HepG2 (cell line): Measurements from ENCODE around the gene RSPH4A. TPM values are rescaled to one million over a fixed set of nuclear protein-coding genes. Genes with fewer than 3 reads are reported as not detected.
A peak's percentile ranks its signal among the peaks of the same experiment; 100 is the strongest.

ENCODE experiments used
- DNMT1 ChIP-seq: sonication (generic); formaldehyde crosslinking; IDR thresholded peaks from 2 replicates; pipeline ENCODE4 v1.5.1; 2020; ENCODE audit warnings: mild to moderate bottlenecking, missing genetic modification reagents
- EZH2 ChIP-seq: conservative IDR thresholded peaks from 2 replicates; pipeline ENCODE4 v1.6.1; 2012; ENCODE audit warnings: mild to moderate bottlenecking, low read depth, low read length, moderate library complexity
- GABPB1 ChIP-seq: IDR thresholded peaks from 2 replicates; pipeline ENCODE4 v1.6.1; 2016; ENCODE audit warnings: mild to moderate bottlenecking, missing genetic modification reagents, moderate library complexity, missing compliant biosample characterization
- HOXA7 ChIP-seq: sonication (generic); formaldehyde crosslinking; IDR thresholded peaks from 2 replicates; pipeline ENCODE4 v1.8.1; 2022; ENCODE audit warnings: mild to moderate bottlenecking, missing genetic modification reagents, moderate library complexity
- JUN ChIP-seq: sonication (generic); formaldehyde crosslinking; IDR thresholded peaks from 2 replicates; pipeline ENCODE4 v1.4.0; 2020; ENCODE audit warnings: mild to moderate bottlenecking, missing genetic modification reagents
- JUNB ChIP-seq: sonication (generic); formaldehyde crosslinking; IDR thresholded peaks from 2 replicates; pipeline ENCODE4 v1.8.0; 2022; ENCODE audit warnings: missing genetic modification reagents, mild to moderate bottlenecking, borderline replicate concordance
- KDM5A ChIP-seq: fragments of 200-600 bp; sonication (generic); IDR thresholded peaks from 2 replicates; pipeline ENCODE4 v1.7.0; 2018; ENCODE audit warnings: antibody characterized with exemption, mild to moderate bottlenecking, low read length, borderline replicate concordance
- MAFF ChIP-seq: IDR thresholded peaks from 2 replicates; pipeline ENCODE4 v1.6.1; 2011; ENCODE audit warnings: low read depth, low read length, improper control_type of control experiment
- MED8 ChIP-seq: sonication (generic); formaldehyde crosslinking; IDR thresholded peaks from 2 replicates; pipeline ENCODE4 v1.8.1; 2023; ENCODE audit warnings: mild to moderate bottlenecking, missing genetic modification reagents; ENCODE audit not compliant: insufficient replicate concordance
- MEIS2 ChIP-seq: sonication (generic); formaldehyde crosslinking; IDR thresholded peaks from 2 replicates; pipeline ENCODE4 v1.9.0; 2021; ENCODE audit warnings: mild to moderate bottlenecking, missing genetic modification reagents
- MIER2 ChIP-seq: IDR thresholded peaks from 2 replicates; pipeline ENCODE4 v1.6.1; 2016; ENCODE audit warnings: missing biosample characterization, missing genetic modification reagents
- MYC ChIP-seq: sonication (generic); formaldehyde crosslinking; IDR thresholded peaks from 2 replicates; pipeline ENCODE4 v1.9.0; 2021; ENCODE audit warnings: missing genetic modification reagents, borderline replicate concordance
- NFE2L1 ChIP-seq: sonication (generic); formaldehyde crosslinking; IDR thresholded peaks from 2 replicates; pipeline ENCODE4 v1.4.0; 2020; ENCODE audit warnings: missing genetic modification reagents, mild to moderate bottlenecking, borderline replicate concordance
- PHF8 ChIP-seq: sonication (generic); formaldehyde crosslinking; IDR thresholded peaks from 2 replicates; pipeline ENCODE4 v1.5.0; 2020; ENCODE audit warnings: missing genetic modification reagents
- SMAD9 ChIP-seq: sonication (generic); formaldehyde crosslinking; IDR thresholded peaks from 2 replicates; pipeline ENCODE4 v1.5.1; 2020; ENCODE audit warnings: mild to moderate bottlenecking, missing genetic modification reagents
- TARDBP ChIP-seq: sonication (generic); formaldehyde crosslinking; IDR thresholded peaks from 2 replicates; pipeline ENCODE4 v1.8.0; 2022; ENCODE audit warnings: mild to moderate bottlenecking, missing genetic modification reagents
- ZKSCAN1 ChIP-seq: fragments of 150-350 bp; IDR thresholded peaks from 2 replicates; pipeline ENCODE4 v1.6.1; 2014; ENCODE audit warnings: low read length
- ZMYM4 ChIP-seq: sonication (generic); formaldehyde crosslinking; IDR thresholded peaks from 2 replicates; pipeline ENCODE4 v1.8.1; 2023; ENCODE audit warnings: mild to moderate bottlenecking, missing genetic modification reagents
- ZNF12 ChIP-seq: sonication (generic); formaldehyde crosslinking; IDR thresholded peaks from 2 replicates; pipeline ENCODE4 v1.5.0; 2020; ENCODE audit warnings: missing genetic modification reagents
- ZNF180 ChIP-seq: sonication (generic); formaldehyde crosslinking; IDR thresholded peaks from 2 replicates; pipeline ENCODE4 v1.4.0; 2020; ENCODE audit warnings: low read depth, missing genetic modification reagents, borderline replicate concordance
- ZNF460 ChIP-seq: sonication (generic); formaldehyde crosslinking; IDR thresholded peaks from 2 replicates; pipeline ENCODE4 v1.5.1; 2020; ENCODE audit warnings: missing genetic modification reagents, mild to moderate bottlenecking, borderline replicate concordance
- ZNF530 ChIP-seq: sonication (generic); formaldehyde crosslinking; IDR thresholded peaks from 2 replicates; pipeline ENCODE4 v1.5.0; 2020; ENCODE audit warnings: low read depth, mild to moderate bottlenecking, missing genetic modification reagents
- ZNF550 ChIP-seq: sonication (generic); formaldehyde crosslinking; IDR thresholded peaks from 2 replicates; pipeline ENCODE4 v1.4.0; 2020; ENCODE audit warnings: mild to moderate bottlenecking, missing genetic modification reagents, borderline replicate concordance
- ZNF564 ChIP-seq: sonication (generic); formaldehyde crosslinking; IDR thresholded peaks from 2 replicates; pipeline ENCODE4 v1.8.1; 2023; ENCODE audit warnings: mild to moderate bottlenecking, missing genetic modification reagents
- ZNF605 ChIP-seq: sonication (generic); formaldehyde crosslinking; IDR thresholded peaks from 2 replicates; pipeline ENCODE4 v1.8.0; 2022; ENCODE audit warnings: mild to moderate bottlenecking, missing genetic modification reagents
- ZNF616 ChIP-seq: sonication (generic); formaldehyde crosslinking; IDR thresholded peaks from 2 replicates; pipeline ENCODE4 v1.5.0; 2020; ENCODE audit warnings: low read depth, mild to moderate bottlenecking, missing genetic modification reagents
- ZNF652 ChIP-seq: IDR thresholded peaks from 2 replicates; pipeline ENCODE4 v1.6.1; 2016; ENCODE audit warnings: low read depth, borderline replicate concordance
- ZNF709 ChIP-seq: sonication (generic); formaldehyde crosslinking; IDR thresholded peaks from 2 replicates; pipeline ENCODE4 v1.5.0; 2020; ENCODE audit warnings: mild to moderate bottlenecking, missing genetic modification reagents
- polyA plus RNA-seq, 8 experiments: library from polyadenylated mRNA; depleted of rRNA in 3 of 8; stranded (reverse) in 7 of 8; unstranded in 1 of 8; fragments of >200 nt; fragmentation: Illumina TruSeq in 4 of 8; extraction: Trizol in 4 of 8; gene quantifications; 2 replicates each; pipeline versions ENCODE4 v1.2.1 to v1.2.3, GENCODE V29; 2011 to 2016; ENCODE audit warnings: low read depth in 4 of 8, missing spikeins in 1 of 8, mixed read lengths in 1 of 8; ENCODE audit not compliant: insufficient read depth in 1 of 8
- total RNA-seq, 5 experiments: library from RNA; depleted of rRNA; stranded (reverse); fragments of >200 nt; fragmentation: Illumina TruSeq; extraction: Trizol; gene quantifications; 2 replicates each; pipeline ENCODE4 v1.2.3, GENCODE V29; 2016; ENCODE audit warnings: low read depth in 1 of 5
- TF ChIP-seq, protein P1 (sequence below), 2 experiments: sonication (generic) in 1 of 2; formaldehyde crosslinking in 1 of 2; IDR thresholded peaks; 2 replicates each; pipeline versions ENCODE4 v1.4.0 to v1.6.1; 2018 to 2020; ENCODE audit warnings: missing genetic modification reagents in 2 of 2, borderline replicate concordance in 1 of 2, low read depth in 1 of 2, mild to moderate bottlenecking in 1 of 2, missing biosample characterization in 1 of 2
- TF ChIP-seq, protein P2 (sequence below): sonication (generic); formaldehyde crosslinking; IDR thresholded peaks from 2 replicates; pipeline ENCODE4 v1.5.1; 2020; ENCODE audit warnings: missing genetic modification reagents, mild to moderate bottlenecking, borderline replicate concordance
- TF ChIP-seq, protein P3 (sequence below): sonication (generic); formaldehyde crosslinking; IDR thresholded peaks from 2 replicates; pipeline ENCODE4 v1.5.0; 2020; ENCODE audit warnings: missing genetic modification reagents

The RSPH4A gene
- total and polyA plus RNA-seq, 2 of the 13 experiments (the other 11 are each of a cell fraction or from before 2014, with no cell fraction given) = 0.24 to 0.40 TPM

DNA sequence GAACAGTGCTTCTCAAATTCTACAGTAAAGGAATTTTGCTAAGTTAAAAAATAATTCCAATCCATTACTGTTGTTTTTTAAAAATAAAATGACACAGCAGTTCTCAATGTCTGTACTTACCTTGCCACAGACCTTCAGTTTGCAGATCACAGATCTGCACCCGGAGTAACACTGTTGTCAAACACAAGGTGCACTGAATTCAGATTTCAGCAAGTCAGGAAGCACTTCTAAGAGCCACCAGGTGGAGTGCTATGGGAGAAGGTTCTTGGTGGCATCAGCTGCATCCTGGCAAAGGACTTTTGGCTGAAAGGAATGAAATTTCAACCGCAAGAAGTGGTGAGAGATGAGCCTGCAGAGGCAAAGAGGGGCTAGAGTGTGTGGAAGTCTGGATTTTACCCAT, 17.4 kb downstream of the RSPH4A start (continued):
- TF ChIP-seq MEIS2 = no peak
- TF ChIP-seq JUN (CRISPR knock-in tag) = no peak
- TF ChIP-seq NFE2L1 (CRISPR knock-in tag) = no peak
- no peak for TF ChIP-seq ZNF12 (CRISPR knock-in tag)
- TF ChIP-seq, protein P1, sequence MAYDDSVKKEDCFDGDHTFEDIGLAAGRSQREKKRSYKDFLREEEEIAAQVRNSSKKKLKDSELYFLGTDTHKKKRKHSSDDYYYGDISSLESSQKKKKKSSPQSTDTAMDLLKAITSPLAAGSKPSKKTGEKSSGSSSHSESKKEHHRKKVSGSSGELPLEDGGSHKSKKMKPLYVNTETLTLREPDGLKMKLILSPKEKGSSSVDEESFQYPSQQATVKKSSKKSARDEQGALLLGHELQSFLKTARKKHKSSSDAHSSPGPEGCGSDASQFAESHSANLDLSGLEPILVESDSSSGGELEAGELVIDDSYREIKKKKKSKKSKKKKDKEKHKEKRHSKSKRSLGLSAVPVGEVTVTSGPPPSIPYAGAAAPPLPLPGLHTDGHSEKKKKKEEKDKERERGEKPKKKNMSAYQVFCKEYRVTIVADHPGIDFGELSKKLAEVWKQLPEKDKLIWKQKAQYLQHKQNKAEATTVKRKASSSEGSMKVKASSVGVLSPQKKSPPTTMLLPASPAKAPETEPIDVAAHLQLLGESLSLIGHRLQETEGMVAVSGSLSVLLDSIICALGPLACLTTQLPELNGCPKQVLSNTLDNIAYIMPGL (CRISPR knock-in tag; IDR thresholded peaks at IDR 0.05; ENCODE audit: borderline replicate concordance in 1 of 2, low read depth in 1 of 2) = 0 out of 4 replicates have a peak, but pooled peaks of 1 of the 2 experiments have one; percentile 57
- TF ChIP-seq SMAD9 = no peak
- no peak for TF ChIP-seq GABPB1 (CRISPR knock-in tag)
- TF ChIP-seq PHF8 (CRISPR knock-in tag) = no peak
- no peak for TF ChIP-seq MYC (CRISPR knock-in tag)
- no peak for TF ChIP-seq ZNF605 (CRISPR knock-in tag)
- no peak for TF ChIP-seq ZNF616 (CRISPR knock-in tag)
- no peak for TF ChIP-seq ZNF530
- TF ChIP-seq ZKSCAN1 = no peak
- TF ChIP-seq, protein P2, sequence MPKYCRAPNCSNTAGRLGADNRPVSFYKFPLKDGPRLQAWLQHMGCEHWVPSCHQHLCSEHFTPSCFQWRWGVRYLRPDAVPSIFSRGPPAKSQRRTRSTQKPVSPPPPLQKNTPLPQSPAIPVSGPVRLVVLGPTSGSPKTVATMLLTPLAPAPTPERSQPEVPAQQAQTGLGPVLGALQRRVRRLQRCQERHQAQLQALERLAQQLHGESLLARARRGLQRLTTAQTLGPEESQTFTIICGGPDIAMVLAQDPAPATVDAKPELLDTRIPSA (CRISPR knock-in tag) = no peak
- TF ChIP-seq HOXA7 (CRISPR knock-in tag) = no peak
- no peak for TF ChIP-seq JUNB
- TF ChIP-seq MED8 (CRISPR knock-in tag) = no peak
- TF ChIP-seq ZNF709 (CRISPR knock-in tag) = no peak
- peak; percentile 57; the same call in 1 of the 2 replicates for TF ChIP-seq MIER2 (CRISPR knock-in tag)
- no peak for TF ChIP-seq TARDBP (CRISPR knock-in tag)
- TF ChIP-seq ZNF460 (CRISPR knock-in tag) = no peak
- TF ChIP-seq ZNF550 (CRISPR knock-in tag) = no peak
- TF ChIP-seq ZMYM4 (CRISPR knock-in tag) = 0 out of 2 replicates have a peak, but pooled peaks have one; percentile 62
- TF ChIP-seq, protein P3, sequence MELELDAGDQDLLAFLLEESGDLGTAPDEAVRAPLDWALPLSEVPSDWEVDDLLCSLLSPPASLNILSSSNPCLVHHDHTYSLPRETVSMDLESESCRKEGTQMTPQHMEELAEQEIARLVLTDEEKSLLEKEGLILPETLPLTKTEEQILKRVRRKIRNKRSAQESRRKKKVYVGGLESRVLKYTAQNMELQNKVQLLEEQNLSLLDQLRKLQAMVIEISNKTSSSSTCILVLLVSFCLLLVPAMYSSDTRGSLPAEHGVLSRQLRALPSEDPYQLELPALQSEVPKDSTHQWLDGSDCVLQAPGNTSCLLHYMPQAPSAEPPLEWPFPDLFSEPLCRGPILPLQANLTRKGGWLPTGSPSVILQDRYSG (CRISPR knock-in tag) = no peak
- TF ChIP-seq ZNF564 (CRISPR knock-in tag) = no peak
- no peak for TF ChIP-seq ZNF180
- TF ChIP-seq MAFF = 0 out of 2 replicates have a peak, but pooled peaks have one; percentile 15
- no peak for TF ChIP-seq ZNF652
- no peak for TF ChIP-seq EZH2
- no peak for TF ChIP-seq KDM5A
- no peak for TF ChIP-seq DNMT1 (CRISPR knock-in tag)
